ENCODE measurements around the gene ALCAM. TPM values are rescaled to one million over a fixed set of nuclear protein-coding genes. Genes with fewer than 3 reads are reported as not detected.

Gene ALCAM
- total RNA-seq, 1 donor from 2014 or later, result 26.5 TPM

DNA sequence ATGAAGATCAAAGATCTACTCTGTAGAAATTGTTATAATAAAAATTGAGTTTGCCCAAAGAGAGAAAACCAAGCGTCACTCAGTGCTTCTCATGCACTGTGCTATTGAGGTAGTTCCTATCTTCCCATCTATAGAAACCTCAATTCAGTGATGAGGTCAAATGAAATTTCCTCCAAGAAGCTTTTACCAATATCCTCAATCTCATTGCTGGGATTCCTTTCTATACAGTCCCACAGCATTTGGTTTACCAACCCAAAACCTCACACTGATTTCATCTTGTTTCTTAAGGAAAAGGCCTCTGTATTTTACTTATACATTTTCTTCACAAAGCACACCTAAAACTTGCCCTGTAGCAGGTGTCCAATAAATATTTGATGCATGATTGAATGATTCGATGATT, 147.2 kb downstream of the ALCAM start:
- no peak overlapping the region for H3K27ac Mint-ChIP-seq
- H3K4me3 Mint-ChIP-seq, result no peak overlapping the region
- intact Hi-C loops (cut with micrococcal nuclease), result no loop called here
- no peak for DNase-seq
- H3K4me1 Mint-ChIP-seq, result peaks cover 3% of the 10 kb centered on the region
- H3K27me3 Mint-ChIP-seq, result no peaks in the 10 kb centered on the region
- no peaks in the 10 kb centered on the region for H3K36me3 Mint-ChIP-seq (ENCODE audit: low read depth)
- no peaks in the 10 kb centered on the region for H3K9me3 Mint-ChIP-seq

DNA sequence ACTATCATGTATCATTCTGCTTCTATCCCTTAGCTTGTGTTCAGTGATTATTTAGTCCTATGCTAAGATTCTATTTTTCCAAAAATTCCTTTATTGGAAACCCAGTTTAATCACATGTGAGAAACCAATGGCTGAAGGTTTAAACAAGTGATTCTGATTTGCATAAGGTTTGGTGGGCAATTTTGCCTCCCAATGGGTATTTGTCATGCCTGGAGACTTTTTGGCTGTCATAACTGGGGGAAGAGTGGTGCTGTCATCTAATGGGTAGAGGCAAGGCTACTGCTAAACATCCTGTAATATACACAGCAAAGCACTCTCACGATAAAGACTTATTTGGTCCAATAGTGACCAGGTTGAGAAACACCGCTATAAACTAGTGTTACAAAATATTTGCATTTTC, 148.7 kb downstream of the ALCAM start:
- no peaks in the 10 kb centered on the region for H3K27me3 Mint-ChIP-seq
- H3K4me1 Mint-ChIP-seq, result peaks cover 3% of the 10 kb centered on the region
- H3K27ac Mint-ChIP-seq, result no peak overlapping the region
- H3K4me3 Mint-ChIP-seq, result no peak overlapping the region
- intact Hi-C loops (cut with micrococcal nuclease), result loop anchor here (5.0 kb wide), 1 partner anchor 1547 kb away; no protein-coding TSS in a partner anchor
- DNase-seq, result no peak
- H3K9me3 Mint-ChIP-seq, result no peaks in the 10 kb centered on the region
- H3K36me3 Mint-ChIP-seq (ENCODE audit: low read depth), result no peaks in the 10 kb centered on the region

DNA sequence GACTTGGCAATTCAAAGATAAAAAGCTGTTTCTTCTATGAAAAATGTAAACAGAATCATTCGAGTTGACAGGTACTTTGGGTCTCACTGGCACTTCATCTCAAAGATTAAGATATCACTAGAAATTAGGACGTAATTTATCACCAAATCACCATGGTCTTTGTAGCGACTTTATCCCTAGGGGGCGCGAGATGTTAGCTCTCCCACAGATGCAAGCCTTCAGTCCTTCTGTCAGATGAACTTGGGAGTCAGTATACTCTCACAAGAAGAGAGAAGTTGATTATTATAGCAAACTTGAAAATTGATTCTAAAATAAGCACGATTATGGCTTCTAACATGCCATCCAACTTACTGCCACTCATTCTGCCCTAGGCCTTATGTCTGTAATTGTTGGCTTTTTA, 150.3 kb downstream of the ALCAM start:
- DNase-seq, result no peak
- Mint-ChIP-seq H3K36me3 (ENCODE audit: low read depth) (no peaks in the 10 kb centered on the region), H3K4me3 (no peak overlapping the region), H3K27ac (no peak overlapping the region), H3K27me3 (no peaks in the 10 kb centered on the region), H3K9me3 (no peaks in the 10 kb centered on the region), H3K4me1 (peaks cover 3% of the 10 kb centered on the region)
- intact Hi-C loops (cut with micrococcal nuclease), result loop anchor here (5.0 kb wide), 1 partner anchor 1545 kb away; no protein-coding TSS in a partner anchor

DNA sequence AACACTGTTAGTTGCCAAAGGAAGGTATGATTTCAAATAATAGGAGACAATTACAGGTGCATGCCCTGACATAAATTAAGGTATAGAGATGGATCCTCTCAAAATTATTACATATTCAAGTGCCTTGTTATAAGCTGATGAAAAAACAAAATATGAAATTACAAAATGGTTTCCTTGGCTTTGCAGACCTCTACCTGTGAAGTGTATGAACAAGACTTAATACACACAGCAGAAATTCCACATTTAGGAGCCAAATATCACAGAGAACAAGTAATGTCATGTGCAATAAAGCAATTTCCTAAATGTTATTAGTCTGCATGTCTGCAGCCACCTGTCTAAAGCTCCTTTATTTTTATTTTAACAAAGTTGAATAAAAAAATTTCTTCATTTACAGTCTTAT, 151.5 kb downstream of the ALCAM start:
- H3K27me3 Mint-ChIP-seq, result no peaks in the 10 kb centered on the region
- H3K4me3 Mint-ChIP-seq, result no peak overlapping the region
- H3K9me3 Mint-ChIP-seq, result no peaks in the 10 kb centered on the region
- H3K4me1 Mint-ChIP-seq, result peaks cover 3% of the 10 kb centered on the region
- H3K27ac Mint-ChIP-seq, result no peak overlapping the region
- no peak for DNase-seq
- intact Hi-C loops (cut with micrococcal nuclease), result loop anchor here (2.0 to 5.0 kb wide), 3 partner anchors 149 to 1544 kb away; no protein-coding TSS in a partner anchor
- H3K36me3 Mint-ChIP-seq (ENCODE audit: low read depth), result no peaks in the 10 kb centered on the region

DNA sequence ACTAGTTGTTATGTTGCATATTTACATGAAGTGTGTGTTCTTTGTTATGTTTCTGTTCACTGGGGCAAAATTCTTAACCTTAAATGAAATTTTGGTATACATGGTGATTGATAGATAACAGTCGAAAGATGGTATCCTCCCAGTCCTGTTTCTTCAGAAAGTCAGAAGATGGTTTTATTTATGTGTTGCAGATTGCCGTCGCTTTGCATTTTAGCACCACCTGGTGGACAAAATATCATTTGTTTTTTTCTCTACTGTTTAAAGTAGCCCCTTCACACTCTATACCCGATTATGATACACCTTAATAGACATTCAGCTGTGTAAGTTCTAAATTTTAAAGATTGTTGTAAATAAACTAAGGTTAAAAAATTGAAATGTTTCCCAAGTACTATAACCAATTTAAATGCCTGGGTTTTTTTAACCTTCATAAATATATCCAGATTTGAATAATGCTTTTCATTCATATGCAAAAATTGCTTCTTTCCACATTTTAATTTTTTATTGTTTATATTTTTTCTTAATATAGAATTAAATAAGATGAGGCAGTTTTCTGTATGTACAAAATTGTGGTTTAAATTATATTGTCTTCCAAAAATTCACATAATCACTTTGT, 152.2 kb downstream of the ALCAM start:
- Mint-ChIP-seq H3K4me1 (peaks cover 3% of the 10 kb centered on the region), H3K36me3 (ENCODE audit: low read depth) (no peaks in the 10 kb centered on the region), H3K9me3 (no peaks in the 10 kb centered on the region), H3K4me3 (no peak overlapping the region), H3K27me3 (no peaks in the 10 kb centered on the region), H3K27ac (no peak overlapping the region)
- intact Hi-C loops (cut with micrococcal nuclease), result loop anchor here (2.0 to 5.0 kb wide), 3 partner anchors 150 to 1543 kb away; no protein-coding TSS in a partner anchor
- peak; percentile 75 for DNase-seq

DNA sequence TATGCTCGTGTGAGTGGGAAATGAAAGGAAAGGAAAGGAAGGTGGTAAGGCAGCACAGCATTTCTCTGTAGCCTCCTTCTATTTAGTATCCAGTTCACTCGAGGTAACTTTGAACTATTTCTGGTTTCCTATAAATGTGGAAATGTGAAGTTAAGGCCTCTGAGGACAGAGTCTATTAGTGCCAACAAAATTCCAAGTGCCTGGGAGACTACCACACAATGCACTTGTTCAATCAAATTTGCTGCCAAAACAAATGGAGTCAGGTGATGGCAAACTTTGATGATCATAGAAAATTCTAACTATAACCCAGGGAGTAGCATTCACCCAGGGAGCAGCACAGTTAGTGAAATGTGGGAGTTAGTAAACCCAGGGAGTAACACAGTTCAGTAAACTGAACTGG, 155.1 kb downstream of the ALCAM start:
- Mint-ChIP-seq H3K27ac (no peak overlapping the region), H3K9me3 (no peaks in the 10 kb centered on the region), H3K36me3 (ENCODE audit: low read depth) (no peaks in the 10 kb centered on the region), H3K27me3 (no peaks in the 10 kb centered on the region), H3K4me3 (no peak overlapping the region), H3K4me1 (peaks cover 3% of the 10 kb centered on the region)
- no peak for DNase-seq
- intact Hi-C loops (cut with micrococcal nuclease), result no loop called here

DNA sequence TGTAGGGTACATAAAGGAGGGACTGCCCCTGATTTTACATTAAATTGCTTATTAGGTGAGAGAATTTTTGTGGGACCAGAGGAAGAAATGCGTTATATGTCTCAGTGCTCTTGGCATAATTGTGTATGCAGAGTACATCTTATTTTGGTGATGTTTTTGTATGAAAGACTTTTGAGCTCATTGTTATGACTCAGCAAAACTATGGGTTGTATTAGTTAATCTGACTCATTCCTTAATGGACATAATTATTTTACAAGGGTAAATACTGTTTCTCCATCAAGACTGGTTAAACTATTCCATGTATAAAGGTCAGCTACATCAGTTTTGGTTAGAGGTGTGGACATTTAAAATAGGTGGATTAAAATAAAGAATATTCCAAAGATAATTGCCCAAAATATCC, 156.8 kb downstream of the ALCAM start:
- Mint-ChIP-seq H3K27ac (no peak overlapping the region), H3K36me3 (ENCODE audit: low read depth) (peaks cover 2% of the 10 kb centered on the region), H3K4me1 (peaks cover 8% of the 10 kb centered on the region), H3K4me3 (no peak overlapping the region), H3K9me3 (no peaks in the 10 kb centered on the region), H3K27me3 (no peaks in the 10 kb centered on the region)
- intact Hi-C loops (cut with micrococcal nuclease), result no loop called here
- DNase-seq, result no peak

DNA sequence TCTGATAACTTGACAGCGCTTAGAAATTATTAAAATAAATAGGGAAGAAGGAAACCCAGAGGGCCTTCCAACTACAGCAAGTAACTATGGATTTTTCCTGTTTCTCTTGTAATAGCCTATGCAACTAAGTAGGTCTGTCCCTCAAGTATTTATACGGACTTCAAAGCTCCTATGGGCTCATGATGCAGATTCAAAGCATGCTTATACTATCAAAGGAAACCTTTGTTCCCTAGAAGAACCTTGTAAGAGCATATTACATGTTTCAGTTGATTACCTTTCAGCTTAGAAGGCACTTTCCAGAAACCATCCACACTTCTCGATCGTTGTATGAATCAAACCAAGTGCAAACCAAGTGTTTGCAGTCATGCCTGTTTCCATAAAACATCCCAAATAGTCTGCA, 158.8 kb downstream of the ALCAM start:
- Mint-ChIP-seq H3K4me1 (peaks cover 7% of the 10 kb centered on the region), H3K4me3 (no peak overlapping the region), H3K27me3 (no peaks in the 10 kb centered on the region), H3K9me3 (no peaks in the 10 kb centered on the region), H3K36me3 (ENCODE audit: low read depth) (peaks cover 2% of the 10 kb centered on the region), H3K27ac (no peak overlapping the region)
- intact Hi-C loops (cut with micrococcal nuclease), result no loop called here
- no peak for DNase-seq

DNA sequence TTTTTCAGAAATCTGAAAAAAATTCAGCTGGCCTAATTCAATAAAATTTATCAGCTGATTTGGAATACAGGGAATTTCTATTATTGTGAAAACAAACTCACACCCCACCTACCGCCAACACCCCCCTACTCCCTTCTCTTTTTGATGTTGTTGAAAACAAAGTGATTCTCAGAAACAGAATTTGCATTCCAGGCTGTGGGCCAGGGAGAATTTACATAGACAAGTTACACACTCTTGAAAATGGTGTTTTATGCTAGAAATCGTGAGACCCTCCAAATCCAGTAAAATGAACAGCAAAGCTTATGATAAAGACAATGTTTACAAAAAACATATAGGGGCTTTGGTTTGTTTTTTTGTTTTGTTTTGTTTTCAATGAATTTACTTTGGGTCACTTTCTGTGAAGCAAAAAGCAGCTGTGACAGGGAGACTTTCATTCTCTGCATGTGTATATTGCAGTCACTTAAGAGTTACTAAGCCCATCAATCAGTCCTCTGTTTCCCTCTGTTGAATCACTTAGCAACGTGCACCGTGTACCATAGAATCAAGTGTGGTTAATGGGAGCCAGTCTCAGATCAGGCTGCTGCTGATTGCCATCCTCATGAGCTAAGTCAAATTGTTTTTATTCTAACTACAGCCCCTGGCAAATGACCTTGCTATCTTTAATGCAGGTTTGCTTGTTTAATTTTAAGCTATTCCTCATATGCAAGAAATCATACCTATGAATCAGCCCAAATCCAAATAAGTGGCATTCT, 159.8 kb downstream of the ALCAM start:
- intact Hi-C loops (cut with micrococcal nuclease), result no loop called here
- DNase-seq, result no peak
- peaks cover 2% of the 10 kb centered on the region for H3K36me3 Mint-ChIP-seq (ENCODE audit: low read depth)
- no peak overlapping the region for H3K4me3 Mint-ChIP-seq
- H3K9me3 Mint-ChIP-seq, result no peaks in the 10 kb centered on the region
- H3K27ac Mint-ChIP-seq, result no peak overlapping the region
- H3K27me3 Mint-ChIP-seq, result no peaks in the 10 kb centered on the region
- peaks cover 7% of the 10 kb centered on the region for H3K4me1 Mint-ChIP-seq

DNA sequence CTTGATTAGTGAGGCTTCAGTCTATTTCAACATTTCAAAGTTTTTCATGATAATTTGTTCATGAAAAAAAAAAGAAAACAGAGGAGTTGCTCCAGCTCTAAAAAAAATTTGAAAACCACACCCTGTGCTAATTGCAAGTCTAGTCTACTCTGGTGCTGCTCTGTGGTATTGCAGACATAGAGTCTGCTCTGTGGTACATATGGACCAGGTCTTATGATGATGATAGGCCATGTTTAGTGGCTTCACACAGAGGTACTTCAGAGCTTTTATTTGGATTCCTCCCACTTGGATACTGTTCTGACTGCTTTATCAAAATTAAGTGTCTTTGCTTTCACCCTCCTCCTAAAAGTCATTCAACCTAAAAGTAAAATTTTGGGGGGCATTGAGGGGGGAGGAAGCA, 160.8 kb downstream of the ALCAM start:
- H3K36me3 Mint-ChIP-seq (ENCODE audit: low read depth), result peaks cover 4% of the 10 kb centered on the region
- no peaks in the 10 kb centered on the region for H3K9me3 Mint-ChIP-seq
- H3K27me3 Mint-ChIP-seq, result no peaks in the 10 kb centered on the region
- intact Hi-C loops (cut with micrococcal nuclease), result no loop called here
- DNase-seq, result no peak
- H3K27ac Mint-ChIP-seq, result no peak overlapping the region
- no peak overlapping the region for H3K4me3 Mint-ChIP-seq
- H3K4me1 Mint-ChIP-seq, result peaks cover 7% of the 10 kb centered on the region

DNA sequence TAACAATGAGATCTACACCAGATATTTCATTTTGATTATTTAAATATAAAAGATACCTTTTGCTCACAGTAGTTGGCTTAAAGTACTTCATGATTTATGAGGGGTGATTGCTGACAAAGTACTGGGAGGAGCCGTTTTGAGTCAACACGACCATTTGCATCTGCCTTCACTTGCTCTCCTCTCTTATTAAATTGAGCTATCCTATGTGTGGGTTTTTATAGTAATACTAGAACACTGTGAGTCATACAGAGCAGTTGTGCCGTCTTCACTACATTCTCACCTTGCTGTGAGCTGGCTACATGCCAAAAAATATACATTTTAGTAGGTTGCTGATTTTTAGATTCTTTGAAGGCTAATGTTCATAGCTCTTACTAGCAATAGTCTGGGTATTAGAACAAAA, 161.2 kb downstream of the ALCAM start:
- Mint-ChIP-seq H3K4me3 (no peak overlapping the region), H3K9me3 (no peaks in the 10 kb centered on the region), H3K4me1 (peaks cover 7% of the 10 kb centered on the region), H3K27me3 (no peaks in the 10 kb centered on the region), H3K36me3 (ENCODE audit: low read depth) (peaks cover 6% of the 10 kb centered on the region), H3K27ac (no peak overlapping the region)
- intact Hi-C loops (cut with micrococcal nuclease), result loop anchor here (2.0 kb wide), 1 partner anchor 161 kb away; the partner anchor contains the start of gene ALCAM
- no peak for DNase-seq

DNA sequence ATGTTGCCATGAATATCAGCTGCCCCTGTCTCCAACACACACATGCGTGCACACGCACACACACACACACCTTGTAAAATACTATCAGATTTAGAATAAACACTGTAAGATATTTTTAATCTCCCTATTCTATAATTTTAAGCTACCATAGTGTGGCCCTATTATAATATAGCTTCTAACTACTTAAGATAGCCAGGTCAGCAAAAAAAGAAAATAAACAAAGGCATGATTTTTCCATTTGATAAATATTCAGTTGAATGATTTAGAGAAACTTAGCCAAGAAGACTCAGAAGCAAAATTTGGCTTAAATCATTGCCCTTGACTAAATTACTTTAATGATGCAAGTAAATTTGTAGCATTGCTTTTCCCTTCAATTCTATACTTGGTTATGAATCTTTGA, 162.2 kb downstream of the ALCAM start:
- Mint-ChIP-seq H3K27me3 (no peaks in the 10 kb centered on the region), H3K4me3 (no peak overlapping the region), H3K4me1 (peaks cover 7% of the 10 kb centered on the region), H3K9me3 (no peaks in the 10 kb centered on the region), H3K36me3 (ENCODE audit: low read depth) (peaks cover 6% of the 10 kb centered on the region), H3K27ac (no peak overlapping the region)
- DNase-seq, result no peak
- intact Hi-C loops (cut with micrococcal nuclease), result loop anchor here (2.0 kb wide), 1 partner anchor 162 kb away; the partner anchor contains the start of gene ALCAM

DNA sequence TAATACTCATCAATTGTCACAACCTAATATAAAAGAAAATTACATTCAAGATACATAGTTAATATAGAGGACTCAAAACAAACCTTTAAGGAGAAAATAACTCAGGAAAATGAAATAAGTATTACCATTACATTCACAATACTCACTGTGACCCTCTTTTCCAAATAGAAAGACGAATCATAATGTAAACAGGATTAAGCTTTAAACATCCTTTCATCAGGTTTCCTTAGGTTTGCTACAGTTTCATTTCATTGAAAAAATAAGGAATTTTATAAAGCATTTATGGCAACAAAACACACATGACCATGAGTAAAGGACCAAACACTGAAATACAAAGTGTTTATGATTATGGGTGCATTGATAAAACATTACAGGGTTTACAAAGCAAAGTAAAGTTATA, 162.7 kb downstream of the ALCAM start:
- Mint-ChIP-seq H3K36me3 (ENCODE audit: low read depth) (peaks cover 7% of the 10 kb centered on the region), H3K4me3 (no peak overlapping the region)

DNA sequence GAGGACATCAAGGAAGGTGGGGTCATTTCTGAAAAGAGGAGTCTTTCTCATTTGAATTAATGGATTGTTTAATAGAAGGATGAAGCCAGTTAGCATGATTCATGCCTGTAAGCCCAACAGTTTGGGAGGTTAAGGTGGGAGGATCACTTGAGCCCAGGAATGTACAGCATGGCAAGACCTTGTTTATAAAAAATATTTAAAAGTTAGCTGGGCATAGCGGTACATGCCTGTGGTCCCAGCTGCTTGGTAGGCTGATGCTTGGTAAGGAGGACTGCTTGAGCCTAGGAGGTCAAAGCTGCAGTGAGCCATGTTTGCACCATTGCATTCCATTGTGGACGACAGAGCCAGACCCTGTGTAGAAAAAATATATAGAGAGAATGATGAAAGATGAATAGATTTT, 165.5 kb downstream of the ALCAM start:
- no peak overlapping the region for H3K27ac Mint-ChIP-seq
- H3K9me3 Mint-ChIP-seq, result no peaks in the 10 kb centered on the region
- no peak for DNase-seq
- no peaks in the 10 kb centered on the region for H3K27me3 Mint-ChIP-seq
- H3K4me1 Mint-ChIP-seq, result peaks cover 5% of the 10 kb centered on the region
- H3K36me3 Mint-ChIP-seq (ENCODE audit: low read depth), result peaks cover 6% of the 10 kb centered on the region
- intact Hi-C loops (cut with micrococcal nuclease), result no loop called here
- H3K4me3 Mint-ChIP-seq, result no peak overlapping the region

More for the DNA sequence above, 162.7 kb downstream of the ALCAM start:
- intact Hi-C loops (cut with micrococcal nuclease), result loop anchor here (2.0 kb wide), 1 partner anchor 163 kb away; the partner anchor contains the start of gene ALCAM
- H3K4me1 Mint-ChIP-seq, result peaks cover 7% of the 10 kb centered on the region
- no peak for DNase-seq
- H3K27me3 Mint-ChIP-seq, result no peaks in the 10 kb centered on the region
- no peak overlapping the region for H3K27ac Mint-ChIP-seq
- H3K9me3 Mint-ChIP-seq, result no peaks in the 10 kb centered on the region
